Measurements from ENCODE around the gene TLR8. TPM values are rescaled to one million over a fixed set of nuclear protein-coding genes. Genes with fewer than 3 reads are reported as not detected.
"Not testable (repeated sequence)": the region's sequence is repeated elsewhere in the genome, so short reads cannot be mapped to it uniquely, and the experiment has no call there.

TLR8 gene
- total and polyA plus RNA-seq, 5 experiments from 2014 or later: 0.21 to 0.22 TPM; not detected in 3

- H3K9me3 Mint-ChIP-seq: peaks cover 0 to 11% (median 0%) of the 10 kb centered on the region in 9 donors
- H3K4me1 Mint-ChIP-seq: no peaks in the 10 kb centered on the region
- POLR2A ChIA-PET: no interaction called here
- DNase-seq (no peak), ATAC-seq (no peak)
- H3K36me3 Mint-ChIP-seq: peaks cover 0 to 4% (median 0%) of the 10 kb centered on the region in 3 donors
- no peak overlapping the region for H3K4me3 Mint-ChIP-seq
- no peaks in the 10 kb centered on the region for H3K27me3 Mint-ChIP-seq
- H3K27ac Mint-ChIP-seq: no peak overlapping the region
Measured at GRCh38 chrX:12932244-12932643, 25.8 kb downstream of the TLR8 start.

- POLR2A ChIA-PET: no interaction called here
- Mint-ChIP-seq H3K9me3 (peaks cover 0 to 4% (median 0%) of the 10 kb centered on the region in 9 donors), H3K27me3 (no peaks in the 10 kb centered on the region), H3K4me1 (no peaks in the 10 kb centered on the region), H3K4me3 (no peak overlapping the region), H3K27ac (no peak overlapping the region), H3K36me3 (peaks cover 0 to 4% (median 0%) of the 10 kb centered on the region in 3 donors)
- no peak for ATAC-seq
- DNase-seq: no peak
Measured at GRCh38 chrX:12934850-12935249, 28.4 kb downstream of the TLR8 start.

GRCh38 chrX:12936947-12937346 is 30.5 kb downstream of the TLR8 start:
- ATAC-seq: no peak
- no peak overlapping the region for H3K27ac Mint-ChIP-seq
- POLR2A ChIA-PET: no interaction called here

GRCh38 chrX:12940471-12940870 is 34.1 kb downstream of the TLR8 start:
- H3K9me3 Mint-ChIP-seq, H3K4me1 Mint-ChIP-seq, ATAC-seq, DNase-seq, H3K36me3 Mint-ChIP-seq, POLR2A ChIA-PET, H3K4me3 Mint-ChIP-seq, H3K27me3 Mint-ChIP-seq: not testable (repeated sequence)
- peak overlapping the region in 1 of 10 donors; percentile 34 for H3K27ac Mint-ChIP-seq

More at GRCh38 chrX:12936947-12937346, 30.5 kb downstream of the TLR8 start:
- Mint-ChIP-seq H3K27me3 (no peaks in the 10 kb centered on the region), H3K9me3 (peaks cover 0 to 6% (median 0%) of the 10 kb centered on the region in 9 donors), H3K4me1 (peaks cover 0 to 1% (median 0%) of the 10 kb centered on the region in 4 donors), H3K4me3 (no peak overlapping the region), H3K36me3 (peaks cover 0 to 4% (median 0%) of the 10 kb centered on the region in 3 donors)
- DNase-seq: no peak

- H3K9me3 Mint-ChIP-seq, POLR2A ChIA-PET, H3K27me3 Mint-ChIP-seq, H3K36me3 Mint-ChIP-seq, H3K27ac Mint-ChIP-seq, H3K4me3 Mint-ChIP-seq, ATAC-seq, DNase-seq: not testable (repeated sequence)
- peaks cover 3 to 25% (median 19%) of the 10 kb centered on the region in 4 donors for H3K4me1 Mint-ChIP-seq
Measured at GRCh38 chrX:12943592-12943991, 37.2 kb downstream of the TLR8 start.

GRCh38 chrX:12944452-12944851 is 38.0 kb downstream of the TLR8 start:
- POLR2A ChIA-PET: interaction anchor here (0.6 to 7.5 kb wide), 2 partner anchors 101 to 143 kb away, joined by 4 to 238 read pairs; no protein-coding TSS in a partner anchor
- not testable (repeated sequence) for ATAC-seq, H3K4me3 Mint-ChIP-seq, H3K9me3 Mint-ChIP-seq, H3K27me3 Mint-ChIP-seq, DNase-seq, H3K27ac Mint-ChIP-seq, H3K36me3 Mint-ChIP-seq
- H3K4me1 Mint-ChIP-seq: peaks cover 3 to 33% (median 27%) of the 10 kb centered on the region in 4 donors

GRCh38 chrX:12945494-12945893 is 39.1 kb downstream of the TLR8 start:
- H3K4me3 Mint-ChIP-seq: no peak overlapping the region
- H3K27me3 Mint-ChIP-seq: no peaks in the 10 kb centered on the region
- no peak overlapping the region for H3K27ac Mint-ChIP-seq
- POLR2A ChIA-PET: interaction anchor here (2.3 to 17.8 kb wide), 3 partner anchors 31 to 543 kb away, joined by 18 to 1336 read pairs (median 238); partner anchors contain the start of gene TMSB4X
- no peaks in the 10 kb centered on the region for H3K36me3 Mint-ChIP-seq
- DNase-seq (no peak), ATAC-seq (no peak)
- peaks cover 0 to 4% (median 0%) of the 10 kb centered on the region in 9 donors for H3K9me3 Mint-ChIP-seq
- H3K4me1 Mint-ChIP-seq: peaks cover 3 to 44% (median 37%) of the 10 kb centered on the region in 4 donors

- DNase-seq: no peak
- Mint-ChIP-seq H3K36me3 (no peaks in the 10 kb centered on the region), H3K27me3 (no peaks in the 10 kb centered on the region), H3K27ac (peak overlapping the region in 9 of 10 donors; percentile 91 to 99 (median 96)), H3K4me1 (peaks cover 10 to 53% (median 45%) of the 10 kb centered on the region in 4 donors), H3K9me3 (no peaks in the 10 kb centered on the region), H3K4me3 (peak overlapping the region in 2 of 10 donors; percentile 66 to 67)
- POLR2A ChIA-PET: interaction anchor here (0.9 to 17.8 kb wide), 8 partner anchors 11 to 542 kb away, joined by 3 to 1336 read pairs (median 5); partner anchors contain the start of gene TMSB4X
- no peak for ATAC-seq
Measured at GRCh38 chrX:12946406-12946805, 40.0 kb downstream of the TLR8 start.

- POLR2A ChIA-PET: interaction anchor here (0.7 to 17.8 kb wide), 9 partner anchors 10 to 542 kb away, joined by 3 to 1336 read pairs (median 4); partner anchors contain the start of gene TMSB4X
- peak; percentile 38 to 95 (median 73) for DNase-seq
- peak in 1 of 2 donors; percentile 11 for ATAC-seq
- H3K9me3 Mint-ChIP-seq: no peaks in the 10 kb centered on the region
- H3K27ac Mint-ChIP-seq: peak overlapping the region; percentile 37 to 99 (median 96)
- no peaks in the 10 kb centered on the region for H3K27me3 Mint-ChIP-seq
- no peaks in the 10 kb centered on the region for H3K36me3 Mint-ChIP-seq
- peak overlapping the region; percentile 19 to 82 (median 68) for H3K4me3 Mint-ChIP-seq
- H3K4me1 Mint-ChIP-seq: peaks cover 10 to 57% (median 50%) of the 10 kb centered on the region in 4 donors
Measured at GRCh38 chrX:12946838-12947544, 40.6 kb downstream of the TLR8 start.

GRCh38 chrX:12947545-12948235 is 41.3 kb downstream of the TLR8 start:
- Mint-ChIP-seq H3K27me3 (no peaks in the 10 kb centered on the region), H3K9me3 (no peaks in the 10 kb centered on the region), H3K4me3 (peak overlapping the region in 8 of 10 donors; percentile 28 to 85 (median 72)), H3K27ac (peak overlapping the region; percentile 68 to 99 (median 96)), H3K4me1 (peaks cover 10 to 63% (median 51%) of the 10 kb centered on the region in 4 donors), H3K36me3 (no peaks in the 10 kb centered on the region)
- DNase-seq (no peak), ATAC-seq (no peak)
- POLR2A ChIA-PET: interaction anchor here (1.0 to 17.8 kb wide), 4 partner anchors 29 to 541 kb away, joined by 4 to 1336 read pairs (median 128); partner anchors contain the start of gene TMSB4X

GRCh38 chrX:12948495-12948894 is 42.1 kb downstream of the TLR8 start:
- H3K27ac Mint-ChIP-seq: peak overlapping the region; percentile 68 to 99 (median 96)
- H3K4me1 Mint-ChIP-seq: peaks cover 10 to 71% (median 55%) of the 10 kb centered on the region in 4 donors
- DNase-seq: no peak
- POLR2A ChIA-PET: interaction anchor here (1.0 to 17.8 kb wide), 3 partner anchors 28 to 139 kb away, joined by 3 to 1336 read pairs (median 238); partner anchors contain the start of gene TMSB4X
- no peak for ATAC-seq
- H3K9me3 Mint-ChIP-seq: no peaks in the 10 kb centered on the region
- H3K27me3 Mint-ChIP-seq: no peaks in the 10 kb centered on the region
- H3K4me3 Mint-ChIP-seq: peak overlapping the region in 7 of 10 donors; percentile 18 to 85 (median 49)
- no peaks in the 10 kb centered on the region for H3K36me3 Mint-ChIP-seq

GRCh38 chrX:12949205-12949926 is 42.9 kb downstream of the TLR8 start:
- Mint-ChIP-seq H3K4me3 (peak overlapping the region; percentile 83 to 91 (median 88)), H3K36me3 (no peaks in the 10 kb centered on the region), H3K4me1 (peaks cover 10 to 78% (median 62%) of the 10 kb centered on the region in 4 donors), H3K27ac (peak overlapping the region; percentile 91 to 99 (median 96)), H3K27me3 (no peaks in the 10 kb centered on the region), H3K9me3 (no peaks in the 10 kb centered on the region)
- ATAC-seq (no peak), DNase-seq (no peak)
- POLR2A ChIA-PET: interaction anchor here (0.8 to 17.8 kb wide), 8 partner anchors 27 to 539 kb away, joined by 3 to 1336 read pairs (median 8); partner anchors contain the start of gene TMSB4X
